Measurements from ENCODE around the gene SCYGR6. TPM values are rescaled to one million over a fixed set of nuclear protein-coding genes. Genes with fewer than 3 reads are reported as not detected.
A peak's percentile ranks its signal among the peaks of the same experiment; 100 is the strongest.
"Not testable (repeated sequence)": the region's sequence is repeated elsewhere in the genome, so short reads cannot be mapped to it uniquely, and the experiment has no call there.

SCYGR6 gene
- total and polyA plus RNA-seq, 10 donors = not detected

- no peak for TF ChIP-seq POLR2AphosphoS5 (IDR thresholded peaks at IDR 0.05)
- H3K36me3 ChIP-seq = no peaks in the 10 kb centered on the region
- no peak for DNase-seq
- no peaks in the 10 kb centered on the region for H3K27me3 ChIP-seq (replicated peaks in 1 of 7)
- H3K27ac ChIP-seq = no peak overlapping the region
- intact Hi-C loops (cut with DNase I; ENCODE audit: low total_unique reads) = loop anchor here (10.0 kb wide), 2 partner anchors 285 to 635 kb away; partner anchors contain the start of gene AGFG1
- no peak overlapping the region for H3K4me3 ChIP-seq
- WGBS, 5 donors = 59 to 75% (median 69%) methylated on average over 13 of the region's 13 CpGs
- no peaks in the 10 kb centered on the region for H3K9me3 ChIP-seq
- no peaks in the 10 kb centered on the region for H3K4me1 ChIP-seq
These were observed 35.0 kb upstream of the SCYGR6 start for GRCh38 chr2:227759411-227760118.

GRCh38 chr2:227756261-227756660 lies 31.7 kb upstream of the SCYGR6 start:
- H3K4me1 ChIP-seq; H3K9me3 ChIP-seq; intact Hi-C loops (cut with DNase I; ENCODE audit: low total_unique reads); H3K4me3 ChIP-seq; DNase-seq; H3K27me3 ChIP-seq (replicated peaks in 1 of 7); H3K27ac ChIP-seq; H3K36me3 ChIP-seq: not testable (repeated sequence)
- 66 to 80% (median 67%) methylated on average over 4 of the region's 4 CpGs for WGBS, 5 donors

- 74 to 84% (median 82%) methylated on average over 6 of the region's 6 CpGs for WGBS, 5 donors
These were observed 23.5 kb upstream of the SCYGR6 start for GRCh38 chr2:227748079-227748478.

GRCh38 chr2:227745594-227745993 lies 21.0 kb upstream of the SCYGR6 start, which contains the start of gene SCYGR8:
Gene SCYGR8 (plus strand): TSS chr2:227745894. CDS start chr2:227745894, 0 bp downstream.
- DNase-seq = no peak
- Histone ChIP-seq H3K27me3 (replicated peaks in 1 of 7) (peaks cover 0 to under 1% (median 0%) of the 10 kb centered on the region in 7 donors), H3K9me3 (no peaks in the 10 kb centered on the region), H3K4me3 (no peak within 1 kb of the TSS), H3K4me1 (no peaks in the 10 kb centered on the region), H3K27ac (no peak within 1 kb of the TSS), H3K36me3 (no peaks in the 10 kb centered on the region)
- intact Hi-C loops (cut with DNase I; ENCODE audit: low total_unique reads) = no loop called here
- no peak for TF ChIP-seq POLR2A (IDR thresholded peaks at IDR 0.05)
- 82 to 97% (median 90%) methylated on average over 4 to 5 of the region's 9 CpGs for WGBS, 5 donors

More at GRCh38 chr2:227748079-227748478, 23.5 kb upstream of the SCYGR6 start:
- no peaks in the 10 kb centered on the region for H3K4me1 ChIP-seq
- no peak overlapping the region for H3K4me3 ChIP-seq
- no peaks in the 10 kb centered on the region for H3K27me3 ChIP-seq (replicated peaks in 1 of 7)
- no peaks in the 10 kb centered on the region for H3K36me3 ChIP-seq
- no peaks in the 10 kb centered on the region for H3K9me3 ChIP-seq
- no peak overlapping the region for H3K27ac ChIP-seq
- intact Hi-C loops (cut with DNase I; ENCODE audit: low total_unique reads) = no loop called here
- TF ChIP-seq POLR2AphosphoS5 (IDR thresholded peaks at IDR 0.05) (no peak), POLR2A (IDR thresholded peaks at IDR 0.05) (no peak), CTCF (IDR thresholded peaks at IDR 0.05 in 8 of 11, conservative IDR thresholded peaks at IDR 0.05 in 3 of 11) (no peak)
- peak; percentile 18 for DNase-seq

- H3K9me3 ChIP-seq; H3K27ac ChIP-seq; intact Hi-C loops (cut with DNase I; ENCODE audit: low total_unique reads); H3K27me3 ChIP-seq (replicated peaks in 1 of 7); DNase-seq; H3K36me3 ChIP-seq; H3K4me1 ChIP-seq; H3K4me3 ChIP-seq: not testable (repeated sequence)
- WGBS, 5 donors = 75 to 83% (median 78%) methylated on average over 7 of the region's 7 CpGs
These were observed 16.1 kb upstream of the SCYGR6 start for GRCh38 chr2:227740705-227741104.

GRCh38 chr2:227739351-227739750 lies 14.8 kb upstream of the SCYGR6 start:
- DNase-seq = no peak
- intact Hi-C loops (cut with DNase I; ENCODE audit: low total_unique reads) = no loop called here
- Histone ChIP-seq H3K9me3 (no peaks in the 10 kb centered on the region), H3K4me3 (no peak overlapping the region), H3K27ac (no peak overlapping the region), H3K36me3 (no peaks in the 10 kb centered on the region), H3K27me3 (replicated peaks in 1 of 7) (peaks cover 0 to 4% (median 0%) of the 10 kb centered on the region in 7 donors), H3K4me1 (no peaks in the 10 kb centered on the region)
- 82 to 91% (median 85%) methylated on average over 14 of the region's 14 CpGs for WGBS, 5 donors
- TF ChIP-seq CTCF (IDR thresholded peaks at IDR 0.05 in 8 of 11, conservative IDR thresholded peaks at IDR 0.05 in 3 of 11) (no peak), POLR2AphosphoS5 (IDR thresholded peaks at IDR 0.05) (no peak), POLR2A (IDR thresholded peaks at IDR 0.05) (no peak)

Measured in spleen (tissue), 11 donors.